ENCODE measurements around the gene ESYT1. TPM values are rescaled to one million over a fixed set of nuclear protein-coding genes. Genes with fewer than 3 reads are reported as not detected.

Gene ESYT1
- total and polyA plus RNA-seq, 11 donors = 17.0 to 81.1 (median 43.4) TPM

DNA sequence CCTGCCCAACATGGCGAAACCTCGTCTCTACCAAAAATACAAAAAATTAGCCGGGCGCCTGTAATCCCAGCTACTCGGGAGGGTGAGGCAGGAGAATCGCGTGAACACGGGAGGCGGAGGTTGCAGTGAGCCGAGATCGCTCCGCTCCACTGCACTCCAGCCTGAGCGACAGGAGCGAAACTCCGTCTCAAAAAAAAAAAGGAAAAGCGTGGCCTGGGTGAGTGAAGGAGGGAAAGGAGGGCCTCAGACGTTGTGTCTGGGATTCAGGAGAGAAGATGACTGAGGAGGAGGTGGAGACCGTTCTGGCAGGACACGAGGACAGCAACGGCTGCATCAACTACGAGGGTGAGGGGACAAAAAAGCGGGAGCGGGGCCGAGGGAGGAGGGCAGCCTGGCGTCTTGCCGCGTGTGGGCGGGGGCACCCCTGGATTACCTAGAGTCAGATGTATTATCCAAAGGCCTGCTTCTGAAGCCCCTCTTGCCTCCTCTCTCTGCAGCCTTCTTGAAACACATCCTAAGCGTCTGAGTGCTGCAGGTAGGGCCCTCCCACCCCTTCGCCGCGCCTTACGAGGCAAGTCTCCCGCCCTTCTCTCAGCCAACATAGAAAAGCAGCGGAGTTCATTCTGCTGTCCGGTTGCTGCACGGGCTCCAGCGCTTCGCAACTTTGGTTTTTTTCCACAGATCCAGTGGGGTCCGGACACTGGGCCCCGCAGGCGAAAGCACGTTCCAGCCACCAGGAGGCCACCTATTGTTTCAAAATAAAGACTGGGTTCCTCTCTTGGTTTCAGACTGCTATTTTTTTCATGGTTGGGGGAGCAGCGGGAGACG is 29.3 kb downstream of the ESYT1 start:
- Histone ChIP-seq H3K27ac (peak overlapping the region; percentile 92 to 99 (median 98)), H3K9me3 (no peaks in the 10 kb centered on the region), H3K27me3 (no peaks in the 10 kb centered on the region), H3K4me3 (peak overlapping the region; percentile 22 to 98 (median 90)), H3K4me1 (peaks cover 8 to 51% (median 43%) of the 10 kb centered on the region in 12 donors), H3K36me3 (peaks cover 0 to 33% (median 31%) of the 10 kb centered on the region in 9 donors)
- peak; percentile 23 to 55 (median 42) for ATAC-seq
- peak in 1 of 2 donors; percentile 23 for TF ChIP-seq POLR2A (IDR thresholded peaks at IDR 0.05)
- TF ChIP-seq, protein P1, sequence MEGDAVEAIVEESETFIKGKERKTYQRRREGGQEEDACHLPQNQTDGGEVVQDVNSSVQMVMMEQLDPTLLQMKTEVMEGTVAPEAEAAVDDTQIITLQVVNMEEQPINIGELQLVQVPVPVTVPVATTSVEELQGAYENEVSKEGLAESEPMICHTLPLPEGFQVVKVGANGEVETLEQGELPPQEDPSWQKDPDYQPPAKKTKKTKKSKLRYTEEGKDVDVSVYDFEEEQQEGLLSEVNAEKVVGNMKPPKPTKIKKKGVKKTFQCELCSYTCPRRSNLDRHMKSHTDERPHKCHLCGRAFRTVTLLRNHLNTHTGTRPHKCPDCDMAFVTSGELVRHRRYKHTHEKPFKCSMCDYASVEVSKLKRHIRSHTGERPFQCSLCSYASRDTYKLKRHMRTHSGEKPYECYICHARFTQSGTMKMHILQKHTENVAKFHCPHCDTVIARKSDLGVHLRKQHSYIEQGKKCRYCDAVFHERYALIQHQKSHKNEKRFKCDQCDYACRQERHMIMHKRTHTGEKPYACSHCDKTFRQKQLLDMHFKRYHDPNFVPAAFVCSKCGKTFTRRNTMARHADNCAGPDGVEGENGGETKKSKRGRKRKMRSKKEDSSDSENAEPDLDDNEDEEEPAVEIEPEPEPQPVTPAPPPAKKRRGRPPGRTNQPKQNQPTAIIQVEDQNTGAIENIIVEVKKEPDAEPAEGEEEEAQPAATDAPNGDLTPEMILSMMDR (IDR thresholded peaks at IDR 0.05) = peak; percentile 41 to 81 (median 60)
- peak; percentile 78 to 83 (median 79) for DNase-seq
- intact Hi-C loops (cut with DNase I) = loop anchor here in 9 of 10 donors (1.0 to 5.0 kb wide), 7 partner anchors 29 to 40 kb away; partner anchors contain the start of genes ZC3H10 (in 6 of the 9), RPL41 (in 3 of the 9), ESYT1 (in 2 of the 9) and SMARCC2 (in 1 of the 9)
- 7 to 12% (median 8%) methylated on average over 44 to 45 of the region's 45 CpGs for WGBS, 4 donors

DNA sequence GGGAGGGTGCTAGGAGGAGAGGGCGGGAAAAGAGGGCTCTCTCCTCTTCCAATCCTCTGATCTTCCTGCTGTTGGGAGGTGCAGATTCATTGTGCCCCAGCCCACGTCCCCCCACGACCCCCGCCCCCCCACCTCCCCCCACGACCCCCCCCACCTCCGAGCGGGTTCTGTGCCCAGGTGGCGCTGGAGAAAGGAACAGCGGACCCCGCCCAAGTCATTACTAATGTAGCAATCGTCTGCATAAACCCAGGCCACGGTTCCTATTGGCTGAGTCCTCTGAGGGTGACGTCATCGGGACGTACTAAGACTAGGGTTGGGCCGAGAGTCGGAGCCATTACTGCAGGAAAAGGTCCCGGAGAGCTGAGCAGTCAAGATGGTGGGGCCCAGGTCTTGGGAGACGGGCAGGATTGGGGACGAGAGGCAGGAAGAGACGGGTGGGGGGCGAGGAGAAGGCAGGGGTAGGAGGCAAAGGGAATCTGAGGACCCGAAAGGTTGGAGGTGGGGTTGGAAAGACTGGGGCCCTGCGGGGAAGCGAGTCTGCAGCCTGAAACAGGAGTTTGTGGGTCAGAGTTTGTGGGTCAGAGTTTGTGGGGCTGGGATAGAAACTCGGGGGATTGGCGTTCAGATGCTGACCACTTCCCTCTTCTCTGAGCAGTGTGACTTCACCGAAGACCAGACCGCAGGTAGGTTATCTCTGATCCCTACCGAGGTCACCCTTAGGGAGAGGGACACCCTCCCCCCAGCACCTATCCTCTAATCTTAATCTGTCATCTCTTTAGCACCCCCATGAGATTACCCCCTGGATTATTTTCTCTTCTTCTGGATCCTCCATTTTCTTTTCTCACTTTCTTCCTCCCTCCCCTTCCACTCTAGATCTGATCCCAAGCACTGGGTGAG is 30.2 kb downstream of the ESYT1 start, which contains the start of gene MYL6:
Gene MYL6, plus strand, starts transcription at position 331 of the 897 bp plus-strand sequence. Its CDS starts 43 bp downstream, at position 374.
- DNase-seq (peak; percentile 92 to 98 (median 98)), ATAC-seq (peak; percentile 88 to 92 (median 90))
- Histone ChIP-seq H3K9me3 (no peaks in the 10 kb centered on the region), H3K4me3 (peak within 1 kb of the TSS; percentile 62 to 98 (median 90)), H3K27ac (peak within 1 kb of the TSS; percentile 92 to 99 (median 98)), H3K36me3 (peaks cover 0 to 42% (median 39%) of the 10 kb centered on the region in 9 donors), H3K27me3 (no peaks in the 10 kb centered on the region), H3K4me1 (peaks cover 4 to 48% (median 37%) of the 10 kb centered on the region in 12 donors)
- TF ChIP-seq, protein P1 (IDR thresholded peaks at IDR 0.05) = no peak
- peak; percentile 99 for TF ChIP-seq POLR2A (IDR thresholded peaks at IDR 0.05)
- intact Hi-C loops (cut with DNase I) = loop anchor here in 9 of 10 donors (1.0 to 5.0 kb wide), 7 partner anchors 30 to 41 kb away; partner anchors contain the start of genes ZC3H10 (in 6 of the 9), RPL41 (in 3 of the 9), ESYT1 (in 1 of the 9) and SMARCC2 (in 1 of the 9)
- WGBS, 4 donors = 0 to 1% (median 0%) methylated on average over 21 to 30 of the region's 30 CpGs

DNA sequence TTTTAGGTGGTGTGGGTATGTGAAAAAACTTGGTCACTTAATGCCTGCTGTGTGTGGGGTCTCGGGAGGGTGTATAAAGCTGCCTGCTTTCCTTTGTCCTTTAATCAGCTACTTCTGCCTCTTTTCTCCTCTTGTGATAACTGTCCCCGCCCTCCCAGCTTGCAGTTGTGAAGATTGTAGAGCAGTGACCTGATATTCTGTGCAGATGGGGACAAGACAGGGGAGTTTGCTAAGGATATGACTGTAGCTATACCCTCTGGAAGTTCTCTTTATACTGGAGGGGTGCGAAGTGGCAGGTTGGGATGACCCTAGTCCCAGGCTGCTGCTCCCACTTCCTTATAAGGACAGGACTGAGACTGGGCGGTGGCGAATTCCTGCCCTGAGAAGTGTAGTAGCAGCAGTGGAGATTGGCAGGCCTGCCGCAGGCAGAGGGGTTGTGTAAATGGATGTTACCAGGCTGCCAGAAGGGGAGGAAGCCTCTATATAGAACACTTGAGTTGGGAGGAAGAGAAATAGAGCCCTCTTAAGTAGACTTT is 30.9 kb downstream of the ESYT1 start:
- no peaks in the 10 kb centered on the region for H3K9me3 ChIP-seq
- ATAC-seq (peak; percentile 74 to 83 (median 78)), DNase-seq (peak; percentile 86 to 93 (median 88))
- H3K4me3 ChIP-seq = peak overlapping the region; percentile 62 to 98 (median 90)
- no peaks in the 10 kb centered on the region for H3K27me3 ChIP-seq
- H3K27ac ChIP-seq = peak overlapping the region; percentile 92 to 99 (median 98)
- H3K36me3 ChIP-seq = peaks cover 0 to 49% (median 47%) of the 10 kb centered on the region in 9 donors
- TF ChIP-seq, protein P1 (IDR thresholded peaks at IDR 0.05) = no peak
- peak; percentile 70 to 81 for TF ChIP-seq POLR2A (IDR thresholded peaks at IDR 0.05)
- peaks cover 4 to 45% (median 34%) of the 10 kb centered on the region in 12 donors for H3K4me1 ChIP-seq
- WGBS, 4 donors = 0 to 1% (median 0%) methylated on average over 6 of the region's 6 CpGs
- intact Hi-C loops (cut with DNase I) = loop anchor here in 9 of 10 donors (1.0 to 5.0 kb wide), 7 partner anchors 30 to 42 kb away; partner anchors contain the start of genes ZC3H10 (in 6 of the 9), RPL41 (in 3 of the 9), ESYT1 (in 1 of the 9) and SMARCC2 (in 1 of the 9)

Data from heart left ventricle (tissue), 16 donors.